EH (cell line): ENCODE data around the gene TTC39B.
A peak's percentile ranks its signal among the peaks of the same experiment; 100 is the strongest.

Source experiments
- DNase-seq: peaks from one replicate; pipeline ENCODE4 v3.0.0-alpha.2; 2015; ENCODE audit warnings: low read depth

Gene TTC39B

GRCh38 chr9:15135164-15135792, 171.7 kb downstream of the TTC39B start:
- DNase-seq = peak; percentile 73

- no peak for DNase-seq
Measured at GRCh38 chr9:15133488-15133887, 173.5 kb downstream of the TTC39B start.

GRCh38 chr9:15132091-15132490, 174.9 kb downstream of the TTC39B start:
- DNase-seq = no peak

- no peak for DNase-seq
Measured at GRCh38 chr9:15131094-15131493, 175.9 kb downstream of the TTC39B start.

GRCh38 chr9:15127831-15128230, 179.2 kb downstream of the TTC39B start:
- DNase-seq = no peak

GRCh38 chr9:15121630-15122029, 185.4 kb downstream of the TTC39B start:
- no peak for DNase-seq

GRCh38 chr9:15116130-15116580, 190.9 kb downstream of the TTC39B start:
- DNase-seq = no peak

- DNase-seq = no peak
Measured at GRCh38 chr9:15115702-15116101, 191.3 kb downstream of the TTC39B start.

- no peak for DNase-seq
Measured at GRCh38 chr9:15115041-15115440, 192.0 kb downstream of the TTC39B start.
